Activated CD4-positive, alpha-beta T cell treated with anti-CD3 and anti-CD28 coated beads, Interleukin-2, amount 10 ng/mL, durations not matched to agents 24 days and 14 days (primary cell): ENCODE measurements around the gene ABR. TPM values are rescaled to one million over a fixed set of nuclear protein-coding genes. Genes with fewer than 3 reads are reported as not detected.
"Not testable (repeated sequence)": the region's sequence is repeated elsewhere in the genome, so short reads cannot be mapped to it uniquely, and the experiment has no call there.

Experiments
- DNase-seq: peaks from one replicate; pipeline ENCODE4 v3.0.0; 2022
- H3K27ac Mint-ChIP-seq: one replicate; pipeline ENCODE4 v1.8.0; 2022; ENCODE audit warnings: mild to moderate bottlenecking, mixed read lengths
- H3K27me3 Mint-ChIP-seq: one replicate; pipeline ENCODE4 v1.8.0; 2022; ENCODE audit warnings: mixed read lengths
- H3K36me3 Mint-ChIP-seq: one replicate; pipeline ENCODE4 v1.8.0; 2022; ENCODE audit warnings: low read depth, mild to moderate bottlenecking, mixed read lengths
- H3K4me1 Mint-ChIP-seq: one replicate; pipeline ENCODE4 v1.8.0; 2021; ENCODE audit warnings: mixed read lengths
- H3K4me3 Mint-ChIP-seq: one replicate; pipeline ENCODE4 v1.8.0; 2022; ENCODE audit warnings: mild to moderate bottlenecking, moderate library complexity, mixed read lengths
- H3K9me3 Mint-ChIP-seq: one replicate; pipeline ENCODE4 v1.8.0; 2021; ENCODE audit warnings: mixed read lengths
- intact Hi-C: fragments of 100-400 bp; cut with micrococcal nuclease; formaldehyde crosslinking; loops from one replicate; pipeline ENCODE4 v1.15.1; 2023
- total RNA-seq: library from RNA; stranded (reverse); gene quantifications from 2 replicates; pipeline ENCODE4 v1.2.3, GENCODE V29; 2022

Gene ABR
- total RNA-seq, 1 donor from 2014 or later: 58.9 TPM

DNA sequence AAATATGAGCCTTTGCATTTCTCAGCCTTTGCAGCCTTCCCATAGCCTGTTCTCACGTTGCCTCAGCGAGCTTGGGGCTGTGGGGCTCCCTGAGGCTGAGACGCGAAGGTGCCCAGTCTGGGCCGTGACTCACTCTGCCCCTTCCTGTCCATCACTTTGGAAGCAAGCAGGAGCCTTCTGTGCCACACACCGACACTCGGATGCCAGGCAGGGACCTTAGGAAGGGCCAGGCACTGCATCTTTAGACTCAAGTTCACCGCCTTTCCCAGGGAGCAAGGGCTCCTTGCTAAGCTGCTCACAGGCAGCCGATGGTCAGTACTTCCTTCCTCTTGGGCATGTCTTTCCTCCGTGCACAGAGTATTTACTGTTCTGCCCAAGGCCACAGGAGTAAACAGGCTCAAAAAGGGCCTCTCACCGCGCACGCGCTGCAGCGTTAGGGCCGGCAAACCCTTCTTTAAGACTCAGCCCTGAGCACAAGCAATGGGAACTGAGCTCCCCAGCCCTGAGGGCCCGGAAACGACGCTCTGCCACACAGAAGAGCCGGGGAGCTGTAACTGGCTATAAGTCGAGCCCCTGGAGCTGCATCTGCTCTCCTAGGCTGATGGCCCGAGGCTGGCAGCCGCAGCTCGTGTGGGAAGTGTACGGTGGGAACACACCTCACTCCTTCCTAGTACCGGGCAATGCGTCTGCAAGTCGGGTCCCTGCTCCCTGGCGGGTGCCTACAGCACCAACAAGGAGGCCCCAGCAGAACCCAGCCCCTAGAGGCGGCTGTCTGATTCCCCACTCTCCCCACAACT lies 175.6 kb downstream of the ABR start:
- Mint-ChIP-seq H3K27me3 (no peaks in the 10 kb centered on the region), H3K36me3 (peaks cover 45% of the 10 kb centered on the region), H3K4me3 (no peak overlapping the region), H3K4me1 (peaks cover 9% of the 10 kb centered on the region), H3K27ac (no peak overlapping the region), H3K9me3 (no peaks in the 10 kb centered on the region)
- no peak for DNase-seq
- intact Hi-C loops: no loop called here

DNA sequence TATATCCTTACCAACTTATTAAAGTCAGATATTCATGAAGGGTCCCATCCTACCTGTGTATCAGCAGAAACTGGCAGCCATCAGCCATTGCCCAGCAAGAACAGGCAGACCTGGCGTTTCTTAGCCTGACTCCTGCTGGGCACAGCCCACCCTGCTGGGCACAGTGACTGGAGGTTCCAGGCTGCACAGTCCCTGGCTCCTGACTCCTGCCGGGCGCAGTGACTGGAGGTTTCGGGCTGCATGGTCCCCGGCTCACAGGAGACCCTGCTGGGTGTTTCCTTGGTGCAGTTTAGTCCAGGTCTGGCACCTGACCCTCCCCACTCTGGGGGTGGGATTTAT lies 176.2 kb downstream of the ABR start:
- intact Hi-C loops: no loop called here
- no peak for DNase-seq
- H3K36me3 Mint-ChIP-seq: peaks cover 48% of the 10 kb centered on the region
- no peaks in the 10 kb centered on the region for H3K9me3 Mint-ChIP-seq
- H3K4me1 Mint-ChIP-seq: peaks cover 13% of the 10 kb centered on the region
- H3K27ac Mint-ChIP-seq: no peak overlapping the region
- H3K27me3 Mint-ChIP-seq: no peaks in the 10 kb centered on the region
- no peak overlapping the region for H3K4me3 Mint-ChIP-seq

DNA sequence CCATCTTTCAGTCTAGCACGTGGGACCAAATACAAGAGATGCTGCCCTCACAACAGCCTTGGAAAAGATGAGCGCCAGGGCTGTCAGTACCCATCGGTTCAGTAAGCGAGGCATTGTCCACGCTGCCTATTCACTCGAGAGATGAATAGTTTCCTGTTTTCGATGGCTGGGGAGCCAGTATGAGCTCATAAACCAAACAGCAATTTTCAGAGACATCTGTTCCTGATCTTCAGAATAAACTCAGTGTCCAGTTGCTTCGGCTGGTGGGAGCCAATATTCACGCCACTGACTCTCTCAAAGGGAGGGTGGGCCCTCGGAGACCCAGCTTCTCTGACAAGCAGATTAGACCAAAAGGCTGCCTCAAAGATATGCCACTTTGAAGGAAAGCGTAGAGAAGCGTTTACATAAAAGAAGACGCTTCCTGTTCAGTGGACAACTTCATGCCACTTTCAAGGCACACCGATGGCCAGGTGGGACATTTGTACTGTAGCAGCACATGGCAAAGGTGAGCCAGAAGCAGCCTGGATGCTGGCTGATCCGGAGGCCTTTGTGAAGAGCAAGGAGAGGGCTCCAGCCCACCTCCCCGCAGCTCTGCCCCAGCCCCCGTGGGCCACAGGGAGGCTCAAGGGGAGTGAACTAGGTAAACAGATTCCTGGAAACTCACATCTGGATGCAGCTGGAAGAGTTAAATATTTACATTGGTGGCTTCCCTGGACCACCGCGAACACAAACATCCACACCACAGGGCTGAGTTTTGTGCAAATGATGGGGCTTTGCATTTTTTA lies 176.8 kb downstream of the ABR start:
- intact Hi-C loops: no loop called here
- DNase-seq: no peak
- no peak overlapping the region for H3K27ac Mint-ChIP-seq
- H3K4me3 Mint-ChIP-seq: no peak overlapping the region
- H3K36me3 Mint-ChIP-seq: peaks cover 50% of the 10 kb centered on the region
- peaks cover 20% of the 10 kb centered on the region for H3K4me1 Mint-ChIP-seq
- H3K9me3 Mint-ChIP-seq: no peaks in the 10 kb centered on the region
- no peaks in the 10 kb centered on the region for H3K27me3 Mint-ChIP-seq

DNA sequence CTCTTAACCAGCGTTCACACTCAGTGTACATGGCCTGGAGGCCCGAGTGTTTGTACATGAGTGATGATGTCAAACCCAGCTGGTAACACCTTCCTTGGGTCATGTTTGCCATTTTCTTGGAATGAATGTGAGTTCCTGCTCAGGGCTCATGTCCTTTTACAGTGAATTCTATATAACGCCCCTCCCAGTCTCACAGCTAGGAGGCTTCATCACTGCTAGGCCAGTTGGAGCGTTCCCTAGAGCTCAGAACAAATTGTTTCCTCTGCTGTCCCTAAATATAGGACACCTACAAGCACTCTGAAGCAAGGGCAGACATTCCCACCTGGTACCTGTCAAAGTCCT lies 177.4 kb downstream of the ABR start:
- intact Hi-C loops: no loop called here
- H3K36me3 Mint-ChIP-seq: peaks cover 50% of the 10 kb centered on the region
- peaks cover 23% of the 10 kb centered on the region for H3K4me1 Mint-ChIP-seq
- no peak overlapping the region for H3K4me3 Mint-ChIP-seq
- no peaks in the 10 kb centered on the region for H3K9me3 Mint-ChIP-seq
- no peaks in the 10 kb centered on the region for H3K27me3 Mint-ChIP-seq
- peak overlapping the region; percentile 63 for H3K27ac Mint-ChIP-seq
- DNase-seq: no peak

DNA sequence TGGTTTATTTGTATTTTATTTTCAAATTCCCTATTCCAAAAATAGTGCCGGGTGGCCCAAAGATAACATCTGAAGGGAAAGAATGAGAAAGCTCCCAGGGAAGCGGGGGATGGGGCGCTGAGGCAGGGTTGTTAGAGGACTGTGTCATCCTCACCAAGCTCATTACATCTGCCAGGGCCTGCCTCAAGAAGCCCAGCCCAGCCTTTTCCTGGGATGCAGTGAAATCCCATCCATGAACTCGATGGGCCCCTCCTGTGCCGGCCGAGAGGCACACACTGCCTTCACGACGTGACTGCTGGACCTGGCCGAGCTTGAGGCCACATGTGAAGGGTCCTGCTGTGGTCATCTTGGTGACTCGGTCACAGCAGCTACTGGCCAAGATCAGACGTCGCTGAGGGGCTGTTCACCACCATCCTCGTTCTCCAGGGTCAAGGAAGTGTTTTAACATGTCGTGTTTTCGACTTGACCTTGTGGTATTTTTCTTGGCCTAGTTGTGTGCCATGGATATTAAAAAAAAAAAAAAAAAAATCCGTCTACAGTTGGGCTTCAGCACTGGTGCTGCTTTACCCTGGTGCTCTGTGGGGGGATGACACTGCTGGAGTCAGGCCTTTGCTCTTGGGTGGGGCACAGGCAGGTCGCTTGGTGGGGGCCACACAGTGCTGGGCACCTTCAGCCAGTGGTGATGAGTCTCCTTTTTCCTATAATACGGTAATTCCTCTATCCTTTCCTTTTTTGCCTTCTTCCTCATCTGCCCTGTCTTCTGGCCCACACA lies 178.0 kb downstream of the ABR start:
- H3K9me3 Mint-ChIP-seq: no peaks in the 10 kb centered on the region

DNA sequence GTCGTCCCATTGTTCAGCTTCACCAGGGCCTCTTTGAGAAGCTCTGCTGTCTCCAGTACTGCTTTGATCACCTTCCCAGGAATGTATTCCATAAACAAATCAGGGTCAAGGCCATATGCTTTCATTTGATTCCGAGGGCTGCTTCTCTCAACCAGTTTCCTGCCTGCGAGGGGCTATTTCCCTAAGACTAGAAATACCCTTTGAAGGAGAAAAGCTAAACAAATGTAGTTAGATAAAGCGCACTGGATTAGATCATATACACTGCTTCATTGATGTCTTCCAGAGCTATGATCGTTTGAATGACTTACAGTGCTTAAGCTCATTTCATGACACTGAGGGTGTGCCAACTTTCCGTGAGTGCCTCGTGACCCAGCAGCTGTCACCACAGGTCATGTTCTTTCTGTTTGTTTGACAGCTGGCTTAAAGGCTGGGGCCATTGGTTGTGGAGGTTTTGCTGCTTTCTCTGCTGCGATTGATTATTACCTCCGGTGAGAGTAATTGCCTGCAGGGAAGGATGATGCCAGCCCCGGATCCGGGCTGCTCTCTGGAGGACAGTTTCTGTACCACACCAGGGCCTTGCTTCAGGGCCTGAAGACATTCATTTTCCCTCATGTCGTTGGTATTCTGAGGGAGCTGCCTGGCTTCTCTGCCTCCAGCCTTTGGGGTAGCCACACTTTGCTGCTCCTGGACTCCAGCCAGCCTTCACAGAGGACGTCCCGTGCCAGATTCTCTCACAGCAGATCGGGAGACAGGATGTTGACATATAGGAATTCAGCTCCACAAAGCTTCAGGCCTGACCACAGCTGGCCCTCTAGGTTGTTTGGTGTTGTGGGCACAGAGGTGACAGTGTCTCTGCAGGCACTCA lies 179.0 kb downstream of the ABR start:
- no peak overlapping the region for H3K27ac Mint-ChIP-seq

More for the DNA sequence above, 178.0 kb downstream of the ABR start:
- H3K4me1 Mint-ChIP-seq: peaks cover 23% of the 10 kb centered on the region
- H3K27me3 Mint-ChIP-seq: no peaks in the 10 kb centered on the region
- peaks cover 53% of the 10 kb centered on the region for H3K36me3 Mint-ChIP-seq
- peak overlapping the region; percentile 63 for H3K27ac Mint-ChIP-seq
- no peak for DNase-seq
- intact Hi-C loops: no loop called here
- H3K4me3 Mint-ChIP-seq: no peak overlapping the region

DNA sequence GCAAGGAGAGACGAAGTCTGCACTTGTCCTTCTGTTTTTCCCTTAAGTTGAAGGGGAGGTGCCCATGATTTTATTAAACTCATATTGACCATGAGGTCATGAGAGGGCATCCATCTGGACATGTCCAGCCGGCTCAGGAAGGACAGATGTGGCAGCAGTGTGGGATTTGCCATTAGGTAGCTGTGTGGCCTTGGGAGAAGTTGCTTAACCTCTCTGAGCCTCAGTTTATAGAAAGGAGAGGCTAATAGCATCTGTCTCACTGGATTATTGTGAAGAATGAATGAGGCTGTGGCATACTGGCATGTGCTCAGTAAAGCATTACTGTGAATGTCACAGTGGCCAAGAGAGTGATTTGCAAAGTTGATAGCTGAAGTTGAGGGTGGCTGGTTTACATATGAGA lies 181.7 kb downstream of the ABR start:
- DNase-seq: no peak
- intact Hi-C loops: loop anchor here (5.0 kb wide), 2 partner anchors 121 to 201 kb away; no protein-coding TSS in a partner anchor
- Mint-ChIP-seq H3K27me3 (no peaks in the 10 kb centered on the region), H3K4me3 (peak overlapping the region; percentile 99), H3K36me3 (peaks cover 44% of the 10 kb centered on the region), H3K4me1 (peaks cover 22% of the 10 kb centered on the region), H3K9me3 (peaks cover 4% of the 10 kb centered on the region), H3K27ac (peak overlapping the region; percentile 98)

More for the DNA sequence above, 179.0 kb downstream of the ABR start:
- Mint-ChIP-seq H3K4me1 (peaks cover 25% of the 10 kb centered on the region), H3K36me3 (peaks cover 55% of the 10 kb centered on the region), H3K9me3 (no peaks in the 10 kb centered on the region), H3K27me3 (no peaks in the 10 kb centered on the region), H3K4me3 (no peak overlapping the region)
- intact Hi-C loops: no loop called here
- no peak for DNase-seq

DNA sequence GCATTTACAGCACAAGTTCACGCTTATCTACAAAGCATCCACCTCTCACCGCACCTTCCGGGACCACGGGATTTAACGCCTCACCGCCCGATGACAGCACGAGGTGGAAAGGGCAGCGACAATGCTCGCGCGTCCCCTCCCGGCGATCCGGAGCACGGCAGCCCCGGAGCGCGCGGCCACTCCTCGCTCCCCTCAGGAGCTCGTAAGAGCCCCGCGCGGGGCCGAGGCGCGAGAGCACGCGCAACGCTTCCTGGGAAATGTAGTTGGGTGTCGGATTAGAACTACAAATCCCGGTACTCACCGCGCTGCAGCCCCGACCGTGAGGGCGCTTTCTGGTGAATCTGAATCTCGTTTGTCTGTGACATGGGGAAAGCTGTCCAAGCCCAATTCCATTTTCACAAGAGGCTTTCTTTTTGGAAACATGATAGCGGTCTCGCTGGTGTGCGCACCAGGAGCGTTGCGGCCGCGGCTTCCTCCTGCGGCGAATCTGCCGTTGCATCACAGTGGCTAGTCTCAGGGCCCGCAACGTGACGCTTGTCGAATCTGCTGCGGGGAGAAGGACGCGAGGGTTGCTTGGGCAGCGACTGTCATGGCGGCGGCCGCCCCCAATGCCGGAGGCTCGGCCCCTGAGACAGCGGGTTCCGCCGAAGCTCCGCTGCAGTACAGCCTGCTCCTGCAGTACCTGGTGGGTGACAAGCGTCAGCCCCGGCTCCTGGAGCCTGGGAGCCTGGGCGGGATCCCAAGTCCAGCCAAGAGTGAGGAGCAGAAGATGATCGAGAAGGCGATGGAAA lies 183.0 kb downstream of the ABR start, which contains the start of gene TIMM22:
Gene TIMM22 (plus strand): TSS at position 576 of the 791 bp plus-strand sequence. CDS start 14 bp downstream, at position 590.
- Mint-ChIP-seq H3K9me3 (peaks cover 4% of the 10 kb centered on the region), H3K4me1 (peaks cover 18% of the 10 kb centered on the region), H3K27ac (peak within 1 kb of the TSS; percentile 98), H3K36me3 (peaks cover 32% of the 10 kb centered on the region), H3K4me3 (peak within 1 kb of the TSS; percentile 99), H3K27me3 (no peaks in the 10 kb centered on the region)
- peak; percentile 97 for DNase-seq
- intact Hi-C loops: loop anchor here (1.0 to 5.0 kb wide), 7 partner anchors 15 to 580 kb away; partner anchors contain the start of genes GEMIN4, GLOD4, MRM3 and VPS53

DNA sequence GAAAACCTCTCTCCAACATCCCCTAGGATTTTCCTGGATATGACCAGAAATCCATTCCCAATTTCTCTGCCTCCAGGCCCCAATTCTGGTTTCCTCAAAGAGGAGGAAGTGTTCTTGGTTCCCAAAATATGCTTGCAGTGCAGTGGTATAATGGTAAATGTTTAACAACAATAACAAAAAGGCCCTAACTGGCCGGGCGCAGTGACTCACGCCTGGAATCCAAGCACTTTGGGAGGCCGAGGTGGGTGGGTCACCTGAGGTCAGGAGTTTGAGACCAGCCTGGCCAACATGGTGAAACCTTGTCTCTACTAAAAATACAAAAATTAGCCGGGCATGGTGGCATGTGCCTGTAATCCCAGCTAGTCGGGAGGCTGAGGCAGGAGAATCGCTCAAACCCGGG lies 184.5 kb downstream of the ABR start:
- intact Hi-C loops: loop anchor here (5.0 kb wide), 2 partner anchors 118 to 198 kb away; no protein-coding TSS in a partner anchor
- DNase-seq, H3K27ac Mint-ChIP-seq, H3K27me3 Mint-ChIP-seq, H3K4me3 Mint-ChIP-seq, H3K9me3 Mint-ChIP-seq: not testable (repeated sequence)
- H3K36me3 Mint-ChIP-seq: peaks cover 19% of the 10 kb centered on the region
- peaks cover 18% of the 10 kb centered on the region for H3K4me1 Mint-ChIP-seq

DNA sequence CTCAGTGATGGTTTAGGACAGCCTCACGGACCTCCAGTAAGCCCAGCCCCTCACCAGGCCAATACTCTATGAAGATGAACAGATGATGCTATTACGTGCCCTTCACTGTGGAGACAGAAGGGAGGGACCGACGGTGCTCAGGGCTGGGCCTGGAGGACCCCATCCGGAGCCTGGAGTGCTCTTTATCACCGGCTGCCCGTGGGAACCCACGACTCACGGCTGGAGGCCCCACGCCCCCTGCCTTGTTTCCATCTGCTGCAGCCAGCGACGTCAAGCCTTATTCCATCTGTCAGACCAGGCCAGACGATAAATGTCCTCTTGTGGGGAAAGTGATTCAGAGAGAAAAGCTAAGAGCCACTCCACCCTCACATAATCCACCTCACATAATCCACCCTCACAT lies 186.8 kb downstream of the ABR start:
- H3K27ac Mint-ChIP-seq: no peak overlapping the region
- intact Hi-C loops: no loop called here
- H3K27me3 Mint-ChIP-seq: no peaks in the 10 kb centered on the region
- no peak for DNase-seq
- peaks cover 5% of the 10 kb centered on the region for H3K4me1 Mint-ChIP-seq
- H3K9me3 Mint-ChIP-seq: peaks cover 4% of the 10 kb centered on the region
- peaks cover 7% of the 10 kb centered on the region for H3K36me3 Mint-ChIP-seq
- no peak overlapping the region for H3K4me3 Mint-ChIP-seq

DNA sequence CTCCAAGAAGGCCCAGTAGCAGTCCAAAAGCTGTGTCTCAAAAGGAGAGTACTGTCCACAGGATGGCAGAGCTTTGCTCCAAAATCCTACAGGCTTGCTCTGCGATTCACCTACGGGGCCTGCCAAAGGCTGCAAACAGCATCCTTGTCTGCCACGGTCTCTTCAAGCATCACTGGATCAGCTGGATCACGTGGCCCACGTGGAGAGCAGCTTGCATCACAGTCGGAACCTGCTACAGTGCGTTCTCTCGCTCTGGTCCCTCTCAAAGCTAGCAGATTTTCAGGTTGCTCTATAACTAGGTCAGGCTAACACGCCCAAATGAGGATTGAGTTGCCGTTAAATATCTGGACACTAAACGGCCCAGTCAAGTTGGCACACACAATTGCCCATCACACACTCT lies 191.2 kb downstream of the ABR start:
- no peaks in the 10 kb centered on the region for H3K4me1 Mint-ChIP-seq
- intact Hi-C loops: no loop called here
- DNase-seq: no peak
- no peaks in the 10 kb centered on the region for H3K9me3 Mint-ChIP-seq
- H3K27ac Mint-ChIP-seq: no peak overlapping the region
- H3K4me3 Mint-ChIP-seq: no peak overlapping the region
- no peaks in the 10 kb centered on the region for H3K27me3 Mint-ChIP-seq
- no peaks in the 10 kb centered on the region for H3K36me3 Mint-ChIP-seq

DNA sequence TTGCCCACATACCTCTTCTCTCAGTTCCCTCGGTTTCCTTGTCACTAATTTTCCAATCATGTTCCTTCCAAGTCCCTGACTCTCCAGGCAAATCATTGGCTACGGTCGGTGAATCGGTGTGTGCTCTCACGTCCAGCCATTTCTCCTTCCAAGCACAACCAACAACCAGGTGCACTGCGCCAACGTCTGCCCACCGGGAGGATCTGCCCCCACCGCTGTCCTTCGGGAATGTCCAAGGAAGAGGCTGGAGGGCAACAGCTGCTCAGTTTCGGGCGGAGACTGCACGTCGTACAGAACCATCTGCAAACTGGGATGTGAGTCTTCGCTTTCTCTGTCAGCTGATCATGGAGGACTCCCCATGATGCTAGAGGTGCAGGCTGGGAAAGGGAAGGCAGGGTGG lies 191.8 kb downstream of the ABR start:
- Mint-ChIP-seq H3K27ac (no peak overlapping the region), H3K4me1 (no peaks in the 10 kb centered on the region), H3K27me3 (no peaks in the 10 kb centered on the region), H3K36me3 (no peaks in the 10 kb centered on the region), H3K4me3 (no peak overlapping the region), H3K9me3 (no peaks in the 10 kb centered on the region)
- intact Hi-C loops: no loop called here
- no peak for DNase-seq
